ENCODE results near the gene DUSP28. TPM values are rescaled to one million over a fixed set of nuclear protein-coding genes. Genes with fewer than 3 reads are reported as not detected.
A peak's percentile ranks its signal among the peaks of the same experiment; 100 is the strongest.

The DUSP28 gene
- total and polyA plus RNA-seq, 7 donors, result 6.6 to 18.1 (median 12.6) TPM

GRCh38 chr2:240574386-240575100, 14.4 kb downstream of the DUSP28 start:
- DNase-seq (peak; percentile 19 to 54), ATAC-seq (no peak)
- Histone ChIP-seq H3K4me1 (peaks cover 12% of the 10 kb centered on the region), H3K27ac (no peak overlapping the region), H3K27me3 (ENCODE audit: insufficient read depth in 3 of 3, low read length in 2 of 3) (no peaks in the 10 kb centered on the region), H3K36me3 (ENCODE audit: insufficient read depth in 1 of 2, low read depth in 1 of 2) (peaks cover 0 to 63% of the 10 kb centered on the region in 2 donors), H3K9me3 (no peaks in the 10 kb centered on the region), H3K4me3 (no peak overlapping the region)
- intact Hi-C loops (cut with DNase I), result no loop called here
- WGBS, 3 donors, result 86 to 87% (median 87%) methylated on average over 20 to 21 of the region's 21 CpGs
- no peak for TF ChIP-seq CTCF (IDR thresholded peaks at IDR 0.05)

GRCh38 chr2:240575101-240575965, 15.2 kb downstream of the DUSP28 start:
- Histone ChIP-seq H3K9me3 (no peaks in the 10 kb centered on the region), H3K4me1 (peaks cover 12% of the 10 kb centered on the region), H3K36me3 (ENCODE audit: insufficient read depth in 1 of 2, low read depth in 1 of 2) (peaks cover 0 to 63% of the 10 kb centered on the region in 2 donors), H3K4me3 (no peak overlapping the region), H3K27me3 (ENCODE audit: insufficient read depth in 3 of 3, low read length in 2 of 3) (no peaks in the 10 kb centered on the region), H3K27ac (no peak overlapping the region)
- ATAC-seq, result no peak
- WGBS, 3 donors, result 77 to 87% (median 81%) methylated on average over 22 to 23 of the region's 23 CpGs
- TF ChIP-seq CTCF (IDR thresholded peaks at IDR 0.05), result no peak
- peak in 1 of 2 donors; percentile 7 for DNase-seq
- intact Hi-C loops (cut with DNase I), result no loop called here

- no peak for DNase-seq
- no peak for ATAC-seq
- H3K4me3 ChIP-seq, result no peak overlapping the region
- intact Hi-C loops (cut with DNase I), result no loop called here
- peaks cover 13% of the 10 kb centered on the region for H3K4me1 ChIP-seq
- no peak overlapping the region for H3K27ac ChIP-seq
- no peaks in the 10 kb centered on the region for H3K27me3 ChIP-seq (ENCODE audit: insufficient read depth in 3 of 3, low read length in 2 of 3)
- 72 to 82% (median 77%) methylated on average over 6 of the region's 6 CpGs for WGBS, 3 donors
- peaks cover under 1% of the 10 kb centered on the region for H3K9me3 ChIP-seq
- no peak for TF ChIP-seq CTCF (IDR thresholded peaks at IDR 0.05)
- peaks cover 0 to 63% of the 10 kb centered on the region in 2 donors for H3K36me3 ChIP-seq (ENCODE audit: insufficient read depth in 1 of 2, low read depth in 1 of 2)
These were observed 15.9 kb downstream of the DUSP28 start for GRCh38 chr2:240576036-240576435.

DNA sequence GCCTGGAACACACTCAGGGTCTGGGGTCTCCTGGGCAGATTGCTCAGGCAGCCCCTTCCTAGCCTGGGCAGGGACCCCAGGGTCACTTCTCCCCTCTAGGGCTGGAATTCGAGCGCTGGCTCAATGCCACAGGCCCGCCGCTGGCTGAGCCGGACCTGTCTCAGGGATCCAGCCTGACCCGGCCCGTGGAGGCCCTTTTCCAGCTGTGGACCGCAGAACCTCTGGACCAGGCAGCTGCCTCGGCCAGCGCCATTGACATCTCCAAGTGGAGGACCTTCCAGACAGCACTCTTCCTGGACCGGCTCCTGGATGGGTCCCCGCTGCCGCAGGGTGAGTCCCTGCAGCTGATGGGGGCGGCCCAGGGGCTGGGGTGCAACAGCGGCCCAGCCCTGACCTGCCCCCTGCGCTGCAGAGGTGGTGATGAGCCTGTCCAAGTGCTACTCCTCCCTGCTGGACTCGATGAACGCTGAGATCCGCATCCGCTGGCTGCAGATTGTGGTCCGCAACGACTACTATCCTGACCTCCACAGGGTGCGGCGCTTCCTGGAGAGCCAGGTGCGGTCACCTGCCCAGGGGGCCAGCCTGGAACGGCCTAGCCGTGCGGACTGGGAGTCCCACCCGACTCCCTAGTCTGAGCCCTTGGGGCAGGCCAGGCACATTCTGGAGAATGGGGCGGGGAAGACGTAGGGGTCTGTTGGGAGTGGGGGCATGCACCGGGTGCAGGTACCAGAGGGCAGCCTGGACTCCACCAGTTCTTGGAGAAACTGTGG, 16.5 kb downstream of the DUSP28 start:
- WGBS, 3 donors, result 88 to 91% (median 91%) methylated on average over 28 to 32 of the region's 32 CpGs
- Histone ChIP-seq H3K4me1 (peaks cover 13% of the 10 kb centered on the region), H3K27me3 (ENCODE audit: insufficient read depth in 3 of 3, low read length in 2 of 3) (no peaks in the 10 kb centered on the region), H3K9me3 (peaks cover 4% of the 10 kb centered on the region), H3K27ac (no peak overlapping the region), H3K4me3 (no peak overlapping the region), H3K36me3 (ENCODE audit: insufficient read depth in 1 of 2, low read depth in 1 of 2) (peaks cover 0 to 63% of the 10 kb centered on the region in 2 donors)
- ATAC-seq (no peak), DNase-seq (peak; percentile 13 to 54)
- no peak for TF ChIP-seq CTCF (IDR thresholded peaks at IDR 0.05)
- intact Hi-C loops (cut with DNase I), result no loop called here

Data from psoas muscle (tissue), 8 donors.